ENCODE measurements around the gene ETF1. TPM values are rescaled to one million over a fixed set of nuclear protein-coding genes. Genes with fewer than 3 reads are reported as not detected.

Gene ETF1
- polyA plus RNA-seq, 3 donors, result 65.9 to 81.4 (median 74.4) TPM

GRCh38 chr5:138465261-138466124 lies 77.5 kb downstream of the ETF1 start, which contains the start of gene EGR1:
Gene EGR1 (plus strand): TSS chr5:138465479. CDS start chr5:138465762, 283 bp downstream.
- DNase-seq, result peak; percentile 95

DNA sequence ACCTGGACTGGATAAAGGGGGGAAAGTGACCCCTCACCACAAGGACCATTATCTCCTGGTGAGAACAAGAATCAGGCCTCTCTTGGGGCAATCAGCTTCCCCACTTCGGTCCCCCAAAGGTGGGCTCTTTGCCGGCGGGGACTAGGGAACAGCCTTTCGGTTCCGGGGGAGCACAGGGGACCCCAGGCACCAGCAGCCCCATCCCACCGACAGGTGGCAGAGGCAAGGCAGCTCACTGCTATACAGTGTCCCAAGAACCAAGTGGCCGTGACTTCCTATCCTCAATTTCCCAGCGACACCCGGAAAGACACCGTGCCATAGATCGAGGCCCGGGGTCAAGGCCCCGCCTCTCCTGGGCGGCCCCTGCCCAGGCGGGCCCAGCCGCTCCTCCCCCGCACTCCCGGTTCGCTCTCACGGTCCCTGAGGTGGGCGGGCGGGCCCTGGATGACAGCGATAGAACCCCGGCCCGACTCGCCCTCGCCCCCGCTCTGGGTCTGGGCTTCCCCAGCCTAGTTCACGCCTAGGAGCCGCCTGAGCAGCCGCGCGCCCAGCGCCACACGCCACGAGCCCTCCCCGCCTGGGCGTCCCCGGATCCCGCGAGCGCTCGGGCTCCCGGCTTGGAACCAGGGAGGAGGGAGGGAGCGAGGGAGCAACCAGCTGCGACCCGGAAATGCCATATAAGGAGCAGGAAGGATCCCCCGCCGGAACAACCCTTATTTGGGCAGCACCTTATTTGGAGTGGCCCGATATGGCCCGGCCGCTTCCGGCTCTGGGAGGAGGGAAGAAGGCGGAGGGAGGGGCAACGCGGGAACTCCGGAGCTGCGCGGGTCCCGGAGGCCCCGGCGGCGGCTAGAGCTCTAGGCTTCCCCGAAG lies 78.4 kb downstream of the ETF1 start:
- DNase-seq, result peak; percentile 99

DNA sequence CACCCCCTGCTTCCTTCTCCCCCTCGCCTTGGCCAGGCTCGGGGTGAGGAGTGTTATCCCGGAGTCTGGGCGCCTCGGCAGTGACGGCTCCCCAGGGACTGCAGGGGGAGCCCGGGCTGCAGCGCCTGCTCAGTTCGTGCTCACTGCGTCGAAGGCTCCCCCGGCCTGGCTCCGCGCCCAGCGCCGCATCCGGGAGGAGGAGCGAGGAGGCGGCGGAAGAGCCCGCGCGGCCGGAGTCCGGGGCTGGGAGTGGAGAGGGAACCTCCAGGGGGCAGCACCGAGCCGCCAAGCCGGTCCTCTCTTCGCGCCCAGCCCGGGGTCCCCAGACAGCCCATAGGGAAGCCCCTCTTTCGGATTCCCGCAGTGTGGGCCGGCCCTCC lies 79.0 kb downstream of the ETF1 start:
- DNase-seq, result peak; percentile 96

- DNase-seq, result no peak
Measured at GRCh38 chr5:138463419-138464007, 79.5 kb downstream of the ETF1 start.

DNA sequence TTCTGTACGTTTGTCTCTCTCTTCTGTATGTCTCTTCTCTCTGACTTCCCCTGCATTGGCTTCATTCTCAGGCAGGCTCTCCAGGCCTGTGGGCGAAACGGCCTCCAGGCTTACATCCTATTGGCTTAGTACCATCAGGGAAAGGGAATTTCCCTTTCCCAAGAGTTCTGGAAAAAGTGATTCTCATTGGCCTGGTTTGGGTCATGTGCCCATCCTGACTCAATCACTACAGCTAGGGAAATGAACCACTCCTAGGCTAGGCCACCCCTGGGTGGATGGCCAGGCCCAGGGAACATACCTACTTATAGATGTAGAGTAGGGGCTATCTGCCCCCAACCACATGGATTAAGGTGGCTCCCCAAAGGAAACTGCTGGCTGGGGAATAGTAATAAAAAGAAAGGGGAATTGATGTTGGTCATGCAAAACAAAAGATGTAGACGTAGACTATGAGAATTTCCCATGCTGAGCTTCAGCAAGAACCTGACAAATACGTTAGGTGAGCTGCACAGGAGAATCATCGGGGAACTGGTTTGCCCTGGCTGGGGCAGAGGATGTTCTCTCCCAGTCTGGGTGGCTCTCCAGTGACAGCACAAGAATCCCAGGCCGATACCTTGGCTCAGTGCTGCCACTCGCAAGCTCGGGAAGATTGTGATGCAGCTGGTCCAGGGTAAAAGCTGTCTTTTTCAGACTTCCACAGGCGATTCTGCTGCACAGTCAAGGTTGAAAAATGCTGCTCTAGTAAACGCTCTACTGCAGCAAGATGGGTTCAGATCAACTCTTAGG lies 81.5 kb downstream of the ETF1 start:
- DNase-seq, result no peak

DNA sequence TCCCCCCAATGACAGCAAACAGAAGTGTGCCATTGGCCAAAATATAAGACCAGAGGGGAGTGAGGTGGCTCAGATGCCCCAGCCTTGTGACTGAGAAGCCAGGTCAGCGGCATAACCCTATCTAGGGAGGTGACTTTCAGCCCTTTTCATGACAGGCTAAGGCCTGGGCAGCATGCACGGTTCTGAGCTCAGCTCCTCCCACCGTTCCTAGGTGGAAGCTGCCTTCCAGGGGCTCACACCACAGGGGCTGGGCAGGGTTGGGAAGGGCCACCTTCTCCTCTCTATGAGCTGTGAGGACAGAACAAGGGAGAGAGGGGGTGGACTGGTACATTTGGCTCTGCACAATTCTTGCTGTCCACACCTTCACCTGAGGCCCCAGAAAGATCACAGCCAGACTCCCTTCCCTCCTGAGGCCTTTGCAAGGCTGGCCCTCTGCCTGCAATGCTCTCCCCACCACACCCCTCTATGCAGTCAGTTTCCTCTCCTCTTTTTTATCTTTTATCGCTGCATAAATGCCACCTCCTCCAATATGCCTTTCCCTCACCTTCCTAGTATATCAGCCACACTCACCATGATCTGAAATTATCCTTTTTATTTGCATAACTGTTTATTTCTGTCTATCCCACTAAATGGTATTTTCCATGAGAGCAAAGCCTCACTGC lies 82.9 kb downstream of the ETF1 start:
- no peak for DNase-seq

DNA sequence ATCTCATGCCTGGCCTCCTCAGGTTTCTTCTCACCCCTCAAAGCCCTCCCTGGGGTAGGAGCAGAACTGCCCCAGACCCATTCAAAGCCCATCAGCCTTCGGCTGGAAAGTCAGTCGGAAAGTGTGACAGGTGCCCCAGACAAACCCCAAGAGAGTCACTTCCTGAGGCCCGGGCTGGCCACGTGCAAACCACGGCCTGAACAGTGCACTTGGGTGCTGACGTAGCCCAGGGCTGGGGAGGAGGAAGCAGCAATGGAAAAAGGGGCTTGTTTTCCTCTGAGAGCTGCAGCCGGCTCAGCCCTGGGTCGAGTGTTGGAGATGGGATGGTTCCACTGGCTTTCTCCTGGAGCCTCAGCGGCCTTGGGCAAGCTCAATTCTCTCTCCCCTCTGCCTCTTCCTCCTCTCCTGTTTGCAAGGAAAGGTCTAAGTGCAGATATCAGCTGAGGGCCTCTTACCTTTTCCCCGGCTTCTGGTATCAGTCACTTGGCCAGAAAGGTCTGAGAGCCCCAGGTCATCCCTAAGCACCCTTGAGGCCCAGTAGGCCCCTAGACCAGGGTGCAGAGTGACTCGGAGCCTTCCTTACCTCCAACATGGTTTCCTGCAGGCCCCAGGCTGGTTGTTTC lies 83.6 kb downstream of the ETF1 start:
- DNase-seq, result no peak

DNA sequence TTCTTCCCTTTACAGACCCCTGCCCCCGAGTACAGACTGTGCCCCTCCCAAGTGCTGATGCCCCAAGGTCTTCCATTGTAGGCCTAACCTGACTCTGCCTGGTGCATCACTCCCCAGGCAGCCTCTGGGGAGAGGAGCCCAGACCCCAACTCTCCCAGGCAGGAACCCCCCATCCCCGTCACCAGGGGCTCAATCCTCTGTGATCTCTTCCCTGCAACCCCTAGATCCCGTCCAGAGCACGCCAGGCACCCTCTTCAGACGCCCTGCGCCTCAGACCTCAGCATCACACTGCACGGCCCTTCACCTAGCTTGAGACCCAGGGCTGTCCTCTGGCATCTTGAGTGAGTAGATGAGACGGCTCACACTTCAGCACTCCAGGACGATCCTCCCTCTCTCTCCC lies 84.2 kb downstream of the ETF1 start:
- DNase-seq, result no peak

DNA sequence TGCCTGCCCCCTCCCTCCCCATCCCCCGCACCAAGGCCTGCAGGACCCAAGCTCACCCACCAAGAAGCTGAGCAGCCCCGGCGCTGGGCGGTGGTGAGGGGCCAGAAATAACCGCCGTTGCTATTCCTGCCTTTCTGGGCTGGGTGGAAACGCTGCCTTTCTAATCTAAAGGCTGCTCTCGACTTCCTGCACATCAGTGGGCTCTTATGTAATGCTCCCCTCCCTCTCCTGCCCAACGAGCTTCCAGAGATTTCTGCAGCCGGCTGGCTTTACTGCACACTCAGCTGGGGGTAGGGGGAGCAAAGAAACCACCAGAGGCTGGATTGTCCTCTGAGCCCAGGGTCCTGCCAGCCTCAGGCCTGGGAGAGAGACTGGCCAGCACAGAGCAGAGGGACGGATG lies 84.7 kb downstream of the ETF1 start:
- DNase-seq, result no peak

DNA sequence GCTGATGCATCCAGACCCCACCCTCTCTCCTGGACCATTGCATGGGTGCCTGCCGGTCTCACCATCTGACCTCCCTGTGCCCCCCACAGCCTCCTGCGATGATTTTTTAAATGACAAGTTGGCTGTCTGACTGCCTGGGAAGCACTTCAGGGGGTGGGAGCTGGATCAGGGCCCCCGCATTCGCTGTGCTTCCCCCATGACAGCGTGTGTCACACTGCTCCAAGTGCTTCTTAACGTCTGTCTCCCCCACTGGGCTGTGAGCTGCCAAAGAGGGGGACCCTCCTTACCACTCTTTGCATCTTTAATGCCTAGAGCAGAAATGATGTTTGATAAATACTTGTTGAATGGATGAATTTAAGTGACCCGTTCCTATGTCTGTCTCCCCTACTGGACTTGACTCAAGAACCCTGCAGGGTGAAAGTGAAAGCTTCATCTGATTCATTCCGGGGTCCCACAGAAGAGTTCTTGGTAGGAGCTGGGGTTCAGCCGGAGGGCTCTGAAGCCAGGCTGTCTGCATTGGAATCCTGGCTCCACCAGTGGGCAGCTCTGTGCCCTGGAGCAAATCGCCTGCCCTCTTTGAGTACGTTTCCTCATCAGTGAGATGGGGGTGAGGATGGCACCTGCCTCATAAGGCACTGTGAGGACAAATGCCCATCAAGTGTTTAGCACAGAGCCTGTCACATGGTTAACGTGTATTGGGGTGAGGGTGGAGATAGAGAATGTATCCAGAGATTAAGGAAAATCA lies 85.3 kb downstream of the ETF1 start:
- DNase-seq, result no peak

Other genes with a start within 250 kb of the ETF1 start
- gene CDC25C, start 211.4 kb downstream of the ETF1 start, polyA plus RNA-seq (ENCODE audit: insufficient read length in 3 of 3), result 1 to 10 TPM; 7.5 to 9.0 (median 8.9) TPM
- 10 to 100 TPM; 31.6 to 39.7 (median 35.3) TPM for gene FAM53C, start 205.0 kb downstream of the ETF1 start, polyA plus RNA-seq (ENCODE audit: insufficient read length in 3 of 3)
- gene KDM3B, start 190.6 kb downstream of the ETF1 start, polyA plus RNA-seq (ENCODE audit: insufficient read length in 3 of 3), result 100 to 1,000 TPM in 2 of 3 donors, 10 to 100 TPM in 1; 86.7 to 103 (median 101) TPM
- gene REEP2, start 104.2 kb downstream of the ETF1 start, polyA plus RNA-seq (ENCODE audit: insufficient read length in 3 of 3), result 10 to 100 TPM; 11.4 to 13.9 (median 12.7) TPM
- gene EGR1, start 77.8 kb downstream of the ETF1 start, polyA plus RNA-seq (ENCODE audit: insufficient read length in 3 of 3), result 10 to 100 TPM; 43.5 to 66.2 (median 58.3) TPM
- 100 to 1,000 TPM; 280 to 340 (median 331) TPM for gene HSPA9, start 32.2 kb upstream of the ETF1 start, polyA plus RNA-seq (ENCODE audit: insufficient read length in 3 of 3)
- gene CTNNA1, start 210.2 kb upstream of the ETF1 start, polyA plus RNA-seq (ENCODE audit: insufficient read length in 3 of 3), result 100 to 1,000 TPM; 369 to 380 (median 369) TPM